ENCODE results near the gene MAT2B. TPM values are rescaled to one million over a fixed set of nuclear protein-coding genes. Genes with fewer than 3 reads are reported as not detected.

MAT2B gene
- total and polyA plus RNA-seq, 11 donors = 33.8 to 61.6 (median 57.8) TPM

GRCh38 chr5:163562071-163562470, 56.7 kb downstream of the MAT2B start:
- ATAC-seq (no peak), DNase-seq (no peak)
- intact Hi-C loops (cut with DNase I) = loop anchor here in 8 of 10 donors (5.0 to 10.0 kb wide), 5 partner anchors 940 to 1653 kb away; no protein-coding TSS in a partner anchor
- Histone ChIP-seq H3K27ac (no peak overlapping the region), H3K4me3 (no peak overlapping the region), H3K36me3 (no peaks in the 10 kb centered on the region), H3K4me1 (peaks cover 0 to 19% (median 8%) of the 10 kb centered on the region in 12 donors), H3K27me3 (peaks cover 0 to 32% (median 3%) of the 10 kb centered on the region in 9 donors), H3K9me3 (peaks cover 0 to 6% (median 0%) of the 10 kb centered on the region in 12 donors)
- TF ChIP-seq CTCF (IDR thresholded peaks at IDR 0.05) = no peak
- WGBS, 4 donors = 52 to 69% (median 61%) methylated on average over 3 of the region's 3 CpGs

DNA sequence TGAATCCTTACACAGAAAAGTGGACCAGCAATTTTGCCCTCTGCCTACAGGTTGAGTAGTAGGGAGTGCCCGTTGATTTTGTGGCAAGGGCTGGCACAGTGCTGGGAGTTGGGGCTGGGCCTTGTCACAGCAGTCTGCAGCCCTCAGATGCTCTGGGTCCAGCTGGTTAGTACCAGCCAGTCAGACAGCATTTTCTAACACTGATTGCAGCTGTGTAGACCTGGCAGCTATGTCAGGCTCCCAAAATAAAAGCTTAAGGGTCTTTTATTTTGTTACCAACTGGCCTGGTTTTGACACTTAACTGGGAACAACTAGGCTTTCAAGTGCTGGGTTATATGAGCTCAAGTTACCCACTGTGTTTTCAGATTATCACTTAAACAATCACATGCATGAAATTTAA, 57.7 kb downstream of the MAT2B start:
- peak in 1 of 4 donors; percentile 36 for ATAC-seq

DNA sequence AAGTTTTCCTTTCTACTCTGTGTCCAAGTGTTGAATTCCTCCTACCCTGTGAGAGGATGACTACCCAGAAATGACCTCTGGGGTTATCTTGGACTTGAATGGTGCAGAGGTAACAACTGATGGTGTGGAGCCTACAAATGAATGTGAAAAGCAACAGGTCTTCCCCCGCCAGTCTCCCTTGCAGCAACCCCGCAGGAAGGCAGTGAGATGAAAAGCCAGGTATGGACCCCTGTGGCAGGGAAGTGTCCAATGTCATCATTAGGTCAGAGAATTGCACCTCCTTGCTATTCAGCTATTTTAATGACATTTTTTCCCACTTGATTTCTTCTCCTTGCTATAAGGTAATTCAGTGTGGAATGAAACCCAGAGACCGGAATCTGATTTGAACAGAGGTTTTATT, 58.5 kb downstream of the MAT2B start:
- no peak for ATAC-seq
- peaks cover 0 to 35% (median 3%) of the 10 kb centered on the region in 9 donors for H3K27me3 ChIP-seq
- no peaks in the 10 kb centered on the region for H3K36me3 ChIP-seq
- DNase-seq = no peak
- peaks cover 0 to 19% (median 8%) of the 10 kb centered on the region in 12 donors for H3K4me1 ChIP-seq
- TF ChIP-seq POLR2A (IDR thresholded peaks at IDR 0.05) = no peak
- no peak for TF ChIP-seq CTCF (IDR thresholded peaks at IDR 0.05)
- H3K4me3 ChIP-seq = no peak overlapping the region
- intact Hi-C loops (cut with DNase I) = loop anchor here in 8 of 10 donors (2.0 to 10.0 kb wide), 6 partner anchors 938 to 1651 kb away; no protein-coding TSS in a partner anchor
- WGBS, 4 donors = 42 to 59% (median 47%) methylated on average over 3 of the region's 3 CpGs
- peaks cover 0 to 6% (median 0%) of the 10 kb centered on the region in 12 donors for H3K9me3 ChIP-seq
- no peak overlapping the region for H3K27ac ChIP-seq

More for the DNA sequence above, 57.7 kb downstream of the MAT2B start:
- 38 to 50% (median 44%) methylated on average over 1 of the region's 1 CpG for WGBS, 4 donors
- TF ChIP-seq POLR2A (IDR thresholded peaks at IDR 0.05) (no peak), CTCF (IDR thresholded peaks at IDR 0.05) (no peak)
- no peak for DNase-seq
- Histone ChIP-seq H3K9me3 (peaks cover 0 to 6% (median 0%) of the 10 kb centered on the region in 12 donors), H3K27ac (no peak overlapping the region), H3K4me1 (peaks cover 0 to 19% (median 8%) of the 10 kb centered on the region in 12 donors), H3K27me3 (peaks cover 0 to 32% (median 3%) of the 10 kb centered on the region in 9 donors), H3K36me3 (no peaks in the 10 kb centered on the region), H3K4me3 (no peak overlapping the region)
- intact Hi-C loops (cut with DNase I) = loop anchor here in 8 of 10 donors (5.0 to 10.0 kb wide), 5 partner anchors 939 to 1652 kb away; no protein-coding TSS in a partner anchor

GRCh38 chr5:163564321-163564938, 59.0 kb downstream of the MAT2B start:
- TF ChIP-seq POLR2A (IDR thresholded peaks at IDR 0.05) = no peak
- TF ChIP-seq CTCF (IDR thresholded peaks at IDR 0.05) = peak; percentile 81 to 95 (median 88)
- H3K4me1 ChIP-seq = peaks cover 0 to 19% (median 8%) of the 10 kb centered on the region in 12 donors
- no peaks in the 10 kb centered on the region for H3K36me3 ChIP-seq
- no peak overlapping the region for H3K4me3 ChIP-seq
- ATAC-seq (peak in 1 of 4 donors; percentile 67), DNase-seq (peak in 1 of 5 donors; percentile 32)
- WGBS, 4 donors = 11 to 15% (median 13%) methylated on average over 7 of the region's 7 CpGs
- peaks cover 0 to 32% (median 3%) of the 10 kb centered on the region in 9 donors for H3K27me3 ChIP-seq
- peaks cover 0 to 5% (median 0%) of the 10 kb centered on the region in 12 donors for H3K9me3 ChIP-seq
- H3K27ac ChIP-seq = no peak overlapping the region
- intact Hi-C loops (cut with DNase I) = loop anchor here in 8 of 10 donors (2.0 to 10.0 kb wide), 6 partner anchors 938 to 1650 kb away; no protein-coding TSS in a partner anchor

Measured in heart left ventricle (tissue), 16 donors.